IMR-90 (cell line): Measurements from ENCODE around the gene OSBPL8. TPM values are rescaled to one million over a fixed set of nuclear protein-coding genes. Genes with fewer than 3 reads are reported as not detected.

Experiments
- ATAC-seq: fragments of 200-7000 bp; cut with Tn5 transposase; 2 replicates; pipeline ENCODE4 v1.9.1; 2020; ENCODE audit warnings: low read depth, mild to moderate bottlenecking, moderate library complexity
- BruUV-seq: library from RNA; stranded (reverse); fragments of 400-500 nt; replicated peaks from 2 replicates; lab custom pipeline; 2021; lab: Mats Ljungman, UMichigan
- CTCF ChIA-PET: fragments of 300-600 bp; formaldehyde crosslinking; extraction: SDS; loops from one replicate; lab custom pipeline; 2021; ENCODE audit warnings: antibody characterized with exemption; lab: Yijun Ruan, JAX
- POLR2A ChIA-PET: fragments of 300-600 bp; sonication (Branson Sonifier 250); formaldehyde crosslinking; loops from one replicate; lab custom pipeline; 2022; ENCODE audit warnings: antibody characterized with exemption; ENCODE audit not compliant: unreplicated experiment; lab: Charles Lee
- DNase-seq: peaks from one replicate; pipeline ENCODE4 v3.0.0; 2013
- H2AFZ ChIP-seq: replicated peaks from 2 replicates; pipeline ENCODE3; 2013; ENCODE audit warnings: low read length, mild to moderate bottlenecking; ENCODE audit not compliant: poor library complexity
- H2AK5ac ChIP-seq: 2 replicates; pipeline ENCODE4 v1.6.1; 2013; ENCODE audit warnings: low read depth, low read length, inconsistent platforms
- H2AK9ac ChIP-seq: replicated peaks from 2 replicates; pipeline ENCODE3; 2013; ENCODE audit warnings: mild to moderate bottlenecking, low read depth, low read length, moderate library complexity; ENCODE audit not compliant: poor library complexity
- H2BK120ac ChIP-seq: 2 replicates; pipeline ENCODE4 v1.6.1; 2013; ENCODE audit warnings: low read depth, low read length, inconsistent platforms
- H2BK15ac ChIP-seq: 3 replicates; pipeline ENCODE4 v1.6.1; 2013; ENCODE audit warnings: low read depth, low read length, inconsistent platforms
- H2BK20ac ChIP-seq: 2 replicates; pipeline ENCODE4 v1.6.1; 2013; ENCODE audit warnings: low read depth, mild to moderate bottlenecking, inconsistent platforms, low read length, moderate library complexity
- H2BK5ac ChIP-seq: 2 replicates; pipeline ENCODE4 v1.6.1; 2013; ENCODE audit warnings: mild to moderate bottlenecking, low read depth, low read length, inconsistent platforms; ENCODE audit not compliant: poor library complexity, severe bottlenecking
- H3K14ac ChIP-seq: replicated peaks from 2 replicates; pipeline ENCODE4 v1.6.1; 2013; ENCODE audit warnings: low read depth, low read length, inconsistent platforms
- H3K18ac ChIP-seq: 2 replicates; pipeline ENCODE4 v1.6.1; 2013; ENCODE audit warnings: low read depth, low read length, control low read depth
- H3K23ac ChIP-seq: 2 replicates; pipeline ENCODE4 v1.6.1; 2013; ENCODE audit warnings: low read depth, low read length, inconsistent platforms
- H3K27ac ChIP-seq: 2 replicates; pipeline ENCODE4 v1.5.1; 2013; ENCODE audit warnings: mild to moderate bottlenecking, control low read depth, low read length; ENCODE audit not compliant: insufficient read depth
- H3K27me3 ChIP-seq: 2 replicates; pipeline ENCODE4 v1.6.1; 2013; ENCODE audit warnings: low read length; ENCODE audit not compliant: control insufficient read depth, insufficient read depth
- H3K36me3 ChIP-seq: 2 replicates; pipeline ENCODE4 v1.6.1; 2013; ENCODE audit warnings: low read length, mixed read lengths; ENCODE audit not compliant: control insufficient read depth, insufficient read depth
- H3K4ac ChIP-seq: 2 replicates; pipeline ENCODE4 v1.6.1; 2013; ENCODE audit warnings: low read depth, low read length, inconsistent platforms
- H3K4me1 ChIP-seq: 2 replicates; pipeline ENCODE4 v1.6.1; 2013; ENCODE audit warnings: low read length, mixed read lengths; ENCODE audit not compliant: control insufficient read depth, insufficient read depth
- H3K4me2 ChIP-seq: 2 replicates; pipeline ENCODE4 v1.6.1; 2013; ENCODE audit warnings: low read depth, mild to moderate bottlenecking, control low read depth, low read length, moderate library complexity
- H3K4me3 ChIP-seq: 2 replicates; pipeline ENCODE4 v1.5.1; 2013; ENCODE audit warnings: low read depth, mild to moderate bottlenecking, control low read depth, low read length, moderate library complexity; ENCODE audit not compliant: insufficient read depth
- H3K56ac ChIP-seq: 2 replicates; pipeline ENCODE4 v1.6.1; 2013; ENCODE audit warnings: low read length, inconsistent platforms; ENCODE audit not compliant: insufficient read depth; ENCODE audit errors: extremely low read depth
- H3K79me1 ChIP-seq, 2 experiments: 2 replicates each; pipeline ENCODE4 v1.6.1; 2013; ENCODE audit warnings: low read length in 2 of 2, inconsistent platforms in 1 of 2, low read depth in 1 of 2
- H3K9ac ChIP-seq: 2 replicates; pipeline ENCODE4 v1.6.1; 2013; ENCODE audit warnings: low read depth, low read length, control low read depth
- H3K9me1 ChIP-seq: 2 replicates; pipeline ENCODE4 v1.6.1; 2013; ENCODE audit warnings: low read length, inconsistent platforms; ENCODE audit not compliant: insufficient read depth
- H3K9me3 ChIP-seq: 2 replicates; pipeline ENCODE4 v1.6.1; 2013; ENCODE audit warnings: low read length; ENCODE audit not compliant: control insufficient read depth, insufficient read depth
- H4K20me1 ChIP-seq: 2 replicates; pipeline ENCODE4 v1.6.1; 2013; ENCODE audit warnings: low read length, inconsistent platforms; ENCODE audit not compliant: insufficient read depth
- H4K5ac ChIP-seq: 2 replicates; pipeline ENCODE4 v1.6.1; 2013; ENCODE audit warnings: mild to moderate bottlenecking, low read depth, low read length, control low read depth
- H4K8ac ChIP-seq, 2 experiments: 2 replicates each; pipeline ENCODE4 v1.6.1; 2013; ENCODE audit warnings: low read depth in 2 of 2, low read length in 2 of 2, control low read depth in 1 of 2, inconsistent platforms in 1 of 2
- H4K91ac ChIP-seq: 2 replicates; pipeline ENCODE4 v1.6.1; 2013; ENCODE audit warnings: low read depth, low read length, inconsistent platforms; ENCODE audit not compliant: insufficient read depth
- CEBPB ChIP-seq: IDR thresholded peaks from 2 replicates; pipeline ENCODE4 v1.6.1; 2012; ENCODE audit warnings: low read depth, low read length, improper control_type of control experiment
- MXI1 ChIP-seq: IDR thresholded peaks from 2 replicates; pipeline ENCODE4 v1.6.1; 2012; ENCODE audit warnings: low read depth, mild to moderate bottlenecking, low read length, moderate library complexity, borderline replicate concordance
- NFE2L2 ChIP-seq: fragments of 150-350 bp; IDR thresholded peaks from 2 replicates; pipeline ENCODE4 v1.6.1; 2016; ENCODE audit warnings: low read depth, mild to moderate bottlenecking, low read length
- RCOR1 ChIP-seq: IDR thresholded peaks from 2 replicates; pipeline ENCODE4 v1.6.1; 2012; ENCODE audit warnings: mild to moderate bottlenecking, low read length, improper control_type of control experiment; ENCODE audit not compliant: insufficient replicate concordance
- WGBS, 2 experiments: methylation state at CpG; one replicate each; pipeline versions ENCODE4 v1.1.5 to v1.1.7; 2013; ENCODE audit warnings: missing lambda C conversion rate in 2 of 2; ENCODE audit not compliant: insufficient read length in 1 of 2; ENCODE audit errors: extremely low coverage in 2 of 2; 5-methylcytosine and 5-hydroxymethylcytosine counted together
- dilution Hi-C: fragments of 300-500 bp; cut with HindIII; formaldehyde crosslinking; loops from one replicate; pipeline ENCODE4 v1.14.3; 2018; ENCODE audit warnings: low sequenced_read_pairs; ENCODE audit not compliant: unreplicated experiment
- in situ Hi-C: fragments of 300-500 bp; cut with MboI; formaldehyde crosslinking; loops from 3 replicates; pipeline ENCODE4 v1.14.3; 2019; ENCODE audit warnings: low sequenced_read_pairs, inconsistent platforms, mixed read lengths
- intact Hi-C: fragments of 100-400 bp; cut with micrococcal nuclease; formaldehyde crosslinking; loops from 2 replicates; pipeline ENCODE4 v1.10.0; 2022
- polyA plus RNA-seq, 3 experiments: library from polyadenylated mRNA; depleted of rRNA; stranded (reverse); fragments of >200 nt; gene quantifications; 2 replicates each; pipeline ENCODE4 v1.2.3, GENCODE V29; 2012; ENCODE audit warnings: low replicate concordance in 1 of 3
- total RNA-seq: library from RNA; depleted of rRNA; stranded (reverse); fragments of >200 nt; gene quantifications from 2 replicates; pipeline ENCODE4 v1.2.3, GENCODE V29; 2012

The OSBPL8 gene
- total and polyA plus RNA-seq, 2 of the 4 experiments (the other 2 are of a cell fraction) = 17.8 to 24.2 TPM

DNA sequence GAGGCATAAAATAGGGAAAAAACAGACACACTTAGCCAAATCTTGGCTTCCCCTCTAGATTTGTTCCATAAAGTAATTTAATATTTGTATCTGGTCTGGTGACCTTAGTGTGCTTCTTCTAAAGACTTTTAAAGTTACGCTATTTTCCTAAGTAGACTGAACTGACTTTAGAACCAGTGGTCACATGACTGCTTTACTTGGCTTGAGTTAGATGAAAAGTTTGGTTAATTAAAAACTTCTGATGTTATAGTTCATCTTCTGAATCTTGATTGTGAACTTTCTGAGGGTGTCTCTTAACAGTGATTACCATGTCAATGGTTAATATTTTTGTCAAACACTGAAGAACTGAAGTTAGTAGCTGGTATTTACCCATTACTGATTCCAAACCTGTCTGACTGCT, 214.0 kb downstream of the OSBPL8 start:
- no peak overlapping the region for H4K5ac ChIP-seq
- H2BK20ac ChIP-seq = no peak overlapping the region; the same call in 1 of the 2 replicates
- dilution Hi-C loops = no loop called here
- H3K14ac ChIP-seq = no peak overlapping the region
- H3K79me1 ChIP-seq = peaks cover 11 to 32% of the 10 kb centered on the region in 2 experiments; a peak in 3 of 4 replicates
- no peak overlapping the region; the same call in 1 of the 2 replicates for H3K23ac ChIP-seq
- TF ChIP-seq MXI1 = no peak
- no peak for TF ChIP-seq RCOR1
- no peak for TF ChIP-seq CEBPB
- TF ChIP-seq NFE2L2 = no peak
- no peak overlapping the region for H3K18ac ChIP-seq
- no peak overlapping the region for H2AFZ ChIP-seq
- no peak overlapping the region for H2AK5ac ChIP-seq
- H3K9me1 ChIP-seq = no peaks in the 10 kb centered on the region
- H3K36me3 ChIP-seq = no peaks in the 10 kb centered on the region
- no peaks in the 10 kb centered on the region for H4K20me1 ChIP-seq
- intact Hi-C loops = loop anchor here (5.0 kb wide), 2 partner anchors 163 to 288 kb away; no protein-coding TSS in a partner anchor
- H3K4ac ChIP-seq = no peak overlapping the region; the same call in 1 of the 2 replicates
- DNase-seq (no peak), ATAC-seq (no peak)
- H3K9ac ChIP-seq = no peak overlapping the region
- POLR2A ChIA-PET = interaction anchor here (0.7 kb wide), 1 partner anchor 263 kb away, joined by 3 read pairs; no protein-coding TSS in a partner anchor
- H3K56ac ChIP-seq = no peak overlapping the region
- no peaks in the 10 kb centered on the region for H3K9me3 ChIP-seq
- H3K4me3 ChIP-seq = no peak overlapping the region
- CTCF ChIA-PET = no interaction called here
- in situ Hi-C loops = loop anchor here (5.0 to 10.0 kb wide), 3 partner anchors 271 to 821 kb away; no protein-coding TSS in a partner anchor
- BruUV-seq = no TSS peak
- WGBS, 2 experiments = 100% methylated on average over 1 of the region's 1 CpG; no CpG with 5 or more reads in 1 of the 2 experiments
- H2BK120ac ChIP-seq = peak overlapping the region; percentile 29
- 0 out of 3 replicates have a peak overlapping the region, but pooled peaks have one; percentile 10 for H2BK15ac ChIP-seq
- no peak overlapping the region for H2AK9ac ChIP-seq
- H3K4me1 ChIP-seq = peaks cover 5% of the 10 kb centered on the region; the same call in 1 of the 2 replicates
- peak overlapping the region; percentile 62 for H2BK5ac ChIP-seq
- peak overlapping the region; percentile 20 to 47; a peak in 1 of 4 replicates for H4K8ac ChIP-seq
- H3K27ac ChIP-seq = no peak overlapping the region
- no peak overlapping the region for H4K91ac ChIP-seq
- no peak overlapping the region for H3K4me2 ChIP-seq
- H3K27me3 ChIP-seq = no peaks in the 10 kb centered on the region
